Measurements from ENCODE around the gene GHR.

DNA sequence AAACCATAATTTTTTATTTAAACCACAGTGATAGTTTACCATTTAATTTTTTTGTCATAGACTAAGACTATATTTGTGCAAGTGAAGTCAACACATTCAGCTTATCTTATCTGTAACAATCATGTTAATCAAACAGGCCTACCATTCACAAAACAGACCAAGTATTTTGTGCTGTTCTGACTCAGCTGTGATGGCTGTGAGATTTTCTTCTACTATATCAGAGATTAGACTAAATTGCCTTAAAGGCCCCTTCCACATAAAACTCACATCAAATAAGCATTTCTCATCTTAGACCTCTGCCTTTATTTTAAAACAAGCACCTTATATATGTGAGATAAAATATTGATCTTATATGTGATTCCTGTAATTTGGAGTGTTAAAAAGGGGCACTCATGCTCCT, 346.8 kb downstream of the GHR start:
- TF ChIP-seq, protein P1, sequence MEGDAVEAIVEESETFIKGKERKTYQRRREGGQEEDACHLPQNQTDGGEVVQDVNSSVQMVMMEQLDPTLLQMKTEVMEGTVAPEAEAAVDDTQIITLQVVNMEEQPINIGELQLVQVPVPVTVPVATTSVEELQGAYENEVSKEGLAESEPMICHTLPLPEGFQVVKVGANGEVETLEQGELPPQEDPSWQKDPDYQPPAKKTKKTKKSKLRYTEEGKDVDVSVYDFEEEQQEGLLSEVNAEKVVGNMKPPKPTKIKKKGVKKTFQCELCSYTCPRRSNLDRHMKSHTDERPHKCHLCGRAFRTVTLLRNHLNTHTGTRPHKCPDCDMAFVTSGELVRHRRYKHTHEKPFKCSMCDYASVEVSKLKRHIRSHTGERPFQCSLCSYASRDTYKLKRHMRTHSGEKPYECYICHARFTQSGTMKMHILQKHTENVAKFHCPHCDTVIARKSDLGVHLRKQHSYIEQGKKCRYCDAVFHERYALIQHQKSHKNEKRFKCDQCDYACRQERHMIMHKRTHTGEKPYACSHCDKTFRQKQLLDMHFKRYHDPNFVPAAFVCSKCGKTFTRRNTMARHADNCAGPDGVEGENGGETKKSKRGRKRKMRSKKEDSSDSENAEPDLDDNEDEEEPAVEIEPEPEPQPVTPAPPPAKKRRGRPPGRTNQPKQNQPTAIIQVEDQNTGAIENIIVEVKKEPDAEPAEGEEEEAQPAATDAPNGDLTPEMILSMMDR (IDR thresholded peaks at IDR 0.05; ENCODE audit: insufficient read depth, low read depth, low read length) = no peak
- TF ChIP-seq EZH2 (IDR thresholded peaks at IDR 0.05; ENCODE audit: insufficient read depth, low read length) = no peak
